ENCODE data around the gene ATG16L2.

Gene ATG16L2

DNA sequence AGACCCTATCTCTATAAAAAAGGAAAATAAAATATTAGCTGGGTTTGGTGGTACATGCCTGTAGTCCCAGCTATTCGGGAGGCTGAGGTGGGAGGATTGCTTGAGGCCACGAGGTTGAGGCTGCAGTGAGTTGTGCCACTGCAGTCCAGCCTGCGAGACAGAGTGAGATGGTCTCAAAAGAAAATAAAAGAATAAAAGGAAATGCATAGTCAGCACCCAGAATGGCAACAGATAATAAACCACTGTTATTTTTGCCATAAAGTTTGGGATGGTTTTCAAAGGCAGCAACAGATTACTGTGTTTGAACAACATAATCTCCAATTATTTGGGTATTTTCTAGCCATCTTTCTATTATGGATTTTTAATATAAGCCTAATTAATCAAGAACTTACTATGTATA is 61.9 kb downstream of the ATG16L2 start:
- TF ChIP-seq ZNF274 (IDR thresholded peaks at IDR 0.05; ENCODE audit: low read depth, low read length) (no peak), SUZ12 (IDR thresholded peaks at IDR 0.05; ENCODE audit: extremely low read depth, insufficient read depth, insufficient read length) (no peak), YY1 (IDR thresholded peaks at IDR 0.05; ENCODE audit: insufficient read depth, insufficient read length) (no peak)
- Histone ChIP-seq H3K4me1 (ENCODE audit: insufficient read depth, insufficient read length) (no peaks in the 10 kb centered on the region), H3K9ac (ENCODE audit: insufficient read length, low read depth) (no peak overlapping the region), H3K9me3 (ENCODE audit: insufficient read depth, low read length) (no peaks in the 10 kb centered on the region), H3K36me3 (ENCODE audit: insufficient read depth, insufficient read length, low read length) (no peaks in the 10 kb centered on the region), H3K27me3 (ENCODE audit: insufficient read depth, insufficient read length) (no peaks in the 10 kb centered on the region), H3K4me3 (ENCODE audit: insufficient read length, low read depth) (no peak overlapping the region)
- DNase-seq (ENCODE audit: low read depth, low spot score), result no peak
